HG03064 (cell line): ENCODE data around the gene NFE2L1.
A peak's percentile ranks its signal among the peaks of the same experiment; 100 is the strongest.
"Not testable (repeated sequence)": the region's sequence is repeated elsewhere in the genome, so short reads cannot be mapped to it uniquely, and the experiment has no call there.

Experiments used
- ATAC-seq: cut with Tn5 transposase; IDR thresholded peaks from one replicate; pipeline ENCODE4 v1.9.1; 2021; ENCODE audit warnings: low read depth; ENCODE audit not compliant: unreplicated experiment

The NFE2L1 gene

DNA sequence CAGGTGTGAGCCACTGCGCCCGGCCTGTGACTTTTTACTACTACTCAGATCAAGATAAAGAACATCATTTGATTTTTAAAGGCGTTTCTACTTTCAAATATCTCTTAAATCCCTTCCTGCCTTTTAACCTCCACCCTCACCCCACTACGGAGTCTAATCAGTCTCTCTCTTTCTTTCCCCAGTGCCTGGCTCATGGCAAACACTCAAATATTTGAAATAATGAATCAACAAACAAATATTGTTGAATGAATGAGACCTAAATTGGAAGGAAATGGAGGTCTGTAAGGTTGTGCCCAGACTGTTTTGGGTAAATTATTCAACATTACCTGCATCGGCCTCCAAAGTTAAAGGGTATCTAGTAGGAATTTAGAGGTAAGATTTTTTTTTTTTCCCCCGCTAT is 25.3 kb upstream of the NFE2L1 start:
- ATAC-seq = no peak

DNA sequence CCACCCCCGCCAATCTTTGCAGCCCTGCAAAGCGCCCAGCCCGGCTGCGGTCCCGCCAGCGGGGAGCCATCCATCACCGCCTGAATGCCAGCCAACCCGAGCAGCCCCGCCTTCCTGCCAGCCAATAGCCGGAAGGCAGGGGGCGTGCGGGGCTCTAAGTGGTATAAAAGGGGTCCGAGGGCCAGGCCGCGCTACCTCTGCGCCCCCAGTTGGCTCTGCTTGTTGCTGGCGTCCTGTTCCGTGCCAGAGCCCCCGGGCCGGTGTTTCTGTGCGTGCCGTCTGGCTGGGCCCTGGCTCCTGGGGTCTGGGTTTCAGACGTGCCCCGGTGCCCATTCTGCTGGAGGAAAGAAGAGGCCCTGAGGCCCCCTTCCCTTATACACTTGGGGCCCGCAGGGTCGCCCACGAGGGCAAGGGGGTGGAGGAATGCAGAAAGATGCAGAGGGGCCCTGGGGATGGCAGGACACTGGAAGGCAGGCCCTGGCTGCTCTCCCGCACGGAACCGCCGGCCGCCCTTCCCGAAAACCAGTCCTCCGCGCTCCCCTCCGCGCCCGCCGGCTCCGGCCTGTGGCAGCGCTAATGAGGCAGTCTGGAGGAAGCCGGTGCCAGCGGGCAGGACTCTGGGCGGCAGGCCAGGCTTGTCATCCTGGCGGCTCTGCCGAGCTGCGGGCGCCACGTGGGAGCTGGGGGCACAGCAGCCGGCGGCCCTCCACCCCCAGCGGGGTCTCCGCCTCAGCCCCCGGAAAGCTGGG is 24.6 kb upstream of the NFE2L1 start:
- ATAC-seq = no peak

GRCh38 chr17:48024149-48025039 is 23.8 kb upstream of the NFE2L1 start:
- ATAC-seq = no peak

GRCh38 chr17:48025040-48025903 is 22.9 kb upstream of the NFE2L1 start:
- peak; percentile 72 for ATAC-seq

GRCh38 chr17:48025904-48026501 is 22.2 kb upstream of the NFE2L1 start:
- ATAC-seq = no peak

DNA sequence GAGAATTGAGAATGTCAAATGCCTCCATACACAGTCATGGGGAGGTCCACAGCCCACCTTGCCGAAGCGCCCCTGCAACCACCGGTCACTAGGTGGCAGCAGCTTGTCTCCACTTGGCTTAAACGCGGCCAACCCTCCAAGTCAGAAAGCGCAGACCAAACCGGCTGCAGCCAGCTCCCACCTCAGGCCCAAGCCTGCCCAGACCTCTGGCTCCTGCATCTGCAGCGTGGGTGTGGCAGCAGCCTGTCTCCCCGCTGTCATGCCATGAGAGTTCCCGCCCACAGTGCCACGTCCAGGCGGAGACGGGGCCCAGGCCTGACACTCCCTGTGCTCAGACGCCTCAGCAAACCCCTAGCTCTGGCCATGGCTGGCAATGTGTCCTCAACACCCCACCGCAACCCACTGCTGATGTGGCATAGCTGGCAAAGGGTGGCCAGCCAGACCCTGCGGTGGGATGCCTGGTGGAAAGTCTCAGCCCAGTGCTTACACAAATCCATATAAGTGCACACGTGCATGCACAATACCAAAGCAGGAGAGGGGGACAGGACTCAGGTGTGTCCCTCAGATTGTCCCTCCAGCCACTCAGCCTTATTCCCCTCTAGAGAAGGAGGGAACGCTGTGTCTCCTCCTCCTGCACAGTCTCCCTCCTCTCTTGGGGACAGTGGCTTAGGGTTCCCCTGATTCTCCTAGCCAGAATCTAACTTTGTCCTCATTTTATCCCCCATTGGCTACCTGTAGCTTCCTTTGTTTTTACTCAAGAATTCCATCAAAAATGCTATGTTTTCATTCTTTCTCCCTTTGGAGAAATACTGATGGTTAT is 21.4 kb upstream of the NFE2L1 start:
- no peak for ATAC-seq

GRCh38 chr17:48027322-48027981 is 20.7 kb upstream of the NFE2L1 start:
- ATAC-seq = no peak

- no peak for ATAC-seq
These were observed 19.4 kb upstream of the NFE2L1 start for GRCh38 chr17:48028736-48029135.

GRCh38 chr17:48030531-48030930 is 17.6 kb upstream of the NFE2L1 start:
- no peak for ATAC-seq

DNA sequence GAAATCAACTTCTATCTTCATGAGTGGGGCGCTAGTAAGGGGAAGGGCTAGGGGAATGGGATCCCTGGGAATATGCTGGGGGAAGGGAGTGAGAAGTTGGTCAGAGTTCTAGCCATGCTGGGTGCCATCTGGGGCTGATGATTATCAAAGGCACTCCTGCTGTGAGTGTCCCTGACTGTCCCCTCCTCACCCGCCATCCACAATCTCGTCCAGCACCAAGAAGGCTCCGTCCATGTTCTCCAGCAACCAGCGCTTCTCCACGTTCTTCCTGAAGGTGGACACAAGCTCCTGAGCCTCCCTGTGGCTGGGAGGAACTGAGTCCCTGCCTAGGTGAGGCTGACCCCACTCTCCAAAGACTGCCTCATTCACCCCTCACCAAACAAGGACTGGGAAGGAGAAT is 16.2 kb upstream of the NFE2L1 start:
- ATAC-seq = no peak

- not testable (repeated sequence) for ATAC-seq
These were observed 13.4 kb upstream of the NFE2L1 start for GRCh38 chr17:48034734-48035133.

- no peak for ATAC-seq
These were observed 11.5 kb upstream of the NFE2L1 start for GRCh38 chr17:48036693-48037035.

DNA sequence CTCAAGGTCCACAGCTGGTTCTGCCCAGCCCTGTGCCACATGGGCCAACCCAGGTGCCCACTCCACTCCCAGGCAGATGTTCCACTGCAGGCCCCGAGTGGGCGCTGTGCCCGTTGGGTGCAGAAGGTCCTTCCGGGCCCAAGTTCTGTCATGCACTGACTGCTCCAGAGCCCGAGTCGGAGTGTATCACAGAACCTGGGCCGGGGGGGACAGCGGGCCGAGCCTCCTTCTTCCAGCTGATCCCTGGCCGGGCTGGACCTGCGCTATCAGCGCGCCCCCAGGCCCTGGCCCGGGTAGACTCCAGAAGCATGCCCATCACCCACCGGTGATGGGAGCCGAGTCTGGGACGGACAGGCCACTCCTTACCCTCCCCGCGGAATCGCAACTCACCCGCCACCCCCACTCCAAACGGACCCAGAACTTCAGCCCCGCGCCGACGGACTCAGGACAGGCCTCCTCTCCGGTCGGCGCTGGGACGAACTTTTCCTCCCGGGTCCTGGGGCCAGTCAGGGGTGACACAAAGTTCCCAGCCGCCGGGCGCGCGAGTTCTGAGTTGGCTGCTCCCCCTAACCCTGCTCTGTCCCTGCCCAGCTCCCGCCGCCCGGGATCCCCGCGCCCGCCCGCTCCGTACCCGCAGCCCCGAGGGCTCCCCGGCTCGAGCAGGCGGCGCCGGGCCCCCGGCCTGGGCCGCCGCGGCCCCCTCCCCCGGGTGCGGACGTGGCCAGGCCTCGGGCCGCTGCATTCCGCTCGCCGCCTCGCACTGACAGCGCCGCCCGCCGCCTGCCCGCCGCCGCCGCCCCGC is 10.9 kb upstream of the NFE2L1 start, which contains the start of gene COPZ2:
TSS of gene COPZ2 (minus strand) at position 762 of the 802 bp plus-strand sequence. CDS start at position 742, 20 bp downstream.
- ATAC-seq = no peak

- no peak for ATAC-seq
These were observed 10.3 kb upstream of the NFE2L1 start for GRCh38 chr17:48037838-48038323.

GRCh38 chr17:48038687-48039086 is 9.5 kb upstream of the NFE2L1 start:
- no peak for ATAC-seq

DNA sequence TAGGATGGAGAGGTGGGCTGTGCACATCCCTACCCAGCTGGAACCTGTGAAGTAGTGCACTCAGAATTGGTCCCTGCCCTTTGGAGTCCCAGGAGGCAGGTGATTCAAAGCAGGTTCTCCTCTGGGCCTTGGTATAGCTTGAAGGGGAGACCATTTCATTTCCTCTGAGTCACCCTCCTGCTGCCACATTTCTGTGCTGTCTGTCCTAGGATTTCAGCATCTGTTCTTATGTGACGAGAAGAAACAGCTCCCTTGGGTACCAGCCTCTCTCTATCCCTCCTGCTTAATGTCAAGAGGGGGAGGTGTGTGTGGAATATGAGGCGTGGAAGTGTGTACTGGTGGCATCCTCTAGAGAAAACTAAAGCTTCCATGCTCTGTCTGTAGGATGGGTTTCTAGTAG is 5.0 kb upstream of the NFE2L1 start:
- ATAC-seq = no peak

GRCh38 chr17:48044851-48045250 is 3.3 kb upstream of the NFE2L1 start:
- ATAC-seq = no peak
